ENCODE results near the gene GRIN1.
A peak's percentile ranks its signal among the peaks of the same experiment; 100 is the strongest.
"Not testable (repeated sequence)": the region's sequence is repeated elsewhere in the genome, so short reads cannot be mapped to it uniquely, and the experiment has no call there.

GRIN1 gene

DNA sequence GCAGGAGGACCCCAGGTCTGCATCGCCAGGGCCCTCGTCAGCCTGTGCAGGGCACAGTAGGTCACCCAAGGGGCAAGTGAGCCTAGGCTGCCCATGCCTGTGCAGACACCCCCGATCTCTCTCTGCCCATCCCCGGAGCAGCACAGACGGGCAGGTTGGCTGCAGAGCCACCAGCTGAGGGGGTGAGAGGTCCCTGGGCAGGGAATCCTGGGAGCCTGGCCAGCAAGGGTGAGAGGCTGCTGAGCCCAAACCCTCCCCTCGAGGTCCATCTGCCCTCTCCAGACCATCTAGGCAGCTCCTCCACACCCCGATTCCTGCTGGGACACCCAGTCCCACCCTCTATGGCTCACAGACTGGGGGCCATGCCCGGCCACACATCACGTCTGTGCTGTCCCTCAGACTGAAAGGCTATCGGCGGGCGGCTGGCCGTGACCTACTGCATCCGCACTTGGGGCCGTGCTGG is 21.7 kb upstream of the GRIN1 start:
- no peak for DNase-seq (ENCODE audit: low read depth)
- no peak overlapping the region for H3K4me3 ChIP-seq (ENCODE audit: low read depth, low read length)

DNA sequence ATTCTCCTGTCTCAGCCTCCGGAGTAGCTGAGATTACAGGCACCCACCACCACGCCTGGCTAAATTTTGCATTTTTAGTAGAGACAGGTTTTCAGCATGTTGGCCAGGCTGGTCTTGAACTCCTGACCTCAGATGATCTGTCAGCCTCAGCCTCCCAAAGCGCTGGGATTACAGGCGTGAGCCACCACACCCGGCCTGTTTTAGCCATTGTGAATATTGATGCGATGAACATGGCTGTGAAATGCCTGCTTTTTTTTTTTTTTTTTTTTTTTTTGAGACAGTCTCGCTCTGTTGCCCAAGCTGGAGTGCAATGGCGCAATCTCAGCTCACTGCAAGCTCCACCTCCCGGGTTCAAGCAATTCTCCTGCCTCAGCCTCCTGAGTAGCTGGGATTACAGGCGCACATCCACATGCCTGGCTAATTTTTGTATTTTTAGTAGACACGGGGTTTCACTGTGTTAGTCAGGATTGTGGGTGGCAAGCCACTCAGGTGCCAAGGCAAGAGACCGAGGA is 20.8 kb upstream of the GRIN1 start:
- DNase-seq (ENCODE audit: low read depth); H3K4me3 ChIP-seq (ENCODE audit: low read depth, low read length): not testable (repeated sequence)

More for the DNA sequence above, 21.7 kb upstream of the GRIN1 start:
- TF ChIP-seq, protein P1, sequence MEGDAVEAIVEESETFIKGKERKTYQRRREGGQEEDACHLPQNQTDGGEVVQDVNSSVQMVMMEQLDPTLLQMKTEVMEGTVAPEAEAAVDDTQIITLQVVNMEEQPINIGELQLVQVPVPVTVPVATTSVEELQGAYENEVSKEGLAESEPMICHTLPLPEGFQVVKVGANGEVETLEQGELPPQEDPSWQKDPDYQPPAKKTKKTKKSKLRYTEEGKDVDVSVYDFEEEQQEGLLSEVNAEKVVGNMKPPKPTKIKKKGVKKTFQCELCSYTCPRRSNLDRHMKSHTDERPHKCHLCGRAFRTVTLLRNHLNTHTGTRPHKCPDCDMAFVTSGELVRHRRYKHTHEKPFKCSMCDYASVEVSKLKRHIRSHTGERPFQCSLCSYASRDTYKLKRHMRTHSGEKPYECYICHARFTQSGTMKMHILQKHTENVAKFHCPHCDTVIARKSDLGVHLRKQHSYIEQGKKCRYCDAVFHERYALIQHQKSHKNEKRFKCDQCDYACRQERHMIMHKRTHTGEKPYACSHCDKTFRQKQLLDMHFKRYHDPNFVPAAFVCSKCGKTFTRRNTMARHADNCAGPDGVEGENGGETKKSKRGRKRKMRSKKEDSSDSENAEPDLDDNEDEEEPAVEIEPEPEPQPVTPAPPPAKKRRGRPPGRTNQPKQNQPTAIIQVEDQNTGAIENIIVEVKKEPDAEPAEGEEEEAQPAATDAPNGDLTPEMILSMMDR (IDR thresholded peaks at IDR 0.05; ENCODE audit: control insufficient read depth, extremely low read depth, insufficient read depth): no peak

DNA sequence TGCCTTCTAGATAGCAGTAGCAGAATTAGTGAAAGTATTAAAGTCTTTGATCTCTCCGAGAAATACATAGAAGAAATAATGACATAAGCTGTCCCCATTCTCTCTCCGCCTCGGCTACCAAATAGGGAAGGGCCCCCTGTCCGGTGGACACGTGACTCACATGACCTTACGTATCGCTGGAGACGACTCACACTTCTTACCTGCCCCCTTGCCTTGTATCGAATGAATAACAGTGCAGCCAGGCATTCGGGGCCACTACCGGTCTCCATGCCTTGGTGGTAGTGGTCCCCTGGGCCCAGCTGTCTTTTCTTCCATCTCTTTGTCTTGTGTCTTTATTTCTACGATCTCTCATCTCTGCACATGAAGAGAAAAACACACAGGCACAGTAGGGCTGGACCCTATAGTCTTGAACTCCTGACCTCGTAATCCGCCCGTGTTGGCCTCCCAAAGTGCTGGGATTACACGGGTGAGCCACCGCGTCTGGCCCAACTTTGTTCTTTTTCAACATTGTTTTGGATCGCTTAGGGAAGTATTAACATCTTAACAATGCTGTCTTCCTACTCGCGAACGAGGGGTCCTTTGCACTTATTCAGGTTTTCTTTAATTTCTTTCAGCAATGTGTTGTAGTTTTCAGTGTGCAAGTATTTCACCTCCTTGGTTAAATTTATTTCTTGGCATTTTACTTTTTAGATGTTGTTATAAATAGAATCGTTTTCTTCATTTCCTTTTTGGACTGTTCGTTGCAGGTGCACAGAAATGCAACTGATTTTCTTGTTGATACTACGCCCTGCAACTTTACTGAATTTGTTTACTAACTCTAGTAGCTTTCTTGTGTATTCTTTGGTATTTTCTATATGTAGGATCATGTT is 16.8 kb upstream of the GRIN1 start:
- DNase-seq (ENCODE audit: low read depth); H3K4me3 ChIP-seq (ENCODE audit: low read depth, low read length): not testable (repeated sequence)

DNA sequence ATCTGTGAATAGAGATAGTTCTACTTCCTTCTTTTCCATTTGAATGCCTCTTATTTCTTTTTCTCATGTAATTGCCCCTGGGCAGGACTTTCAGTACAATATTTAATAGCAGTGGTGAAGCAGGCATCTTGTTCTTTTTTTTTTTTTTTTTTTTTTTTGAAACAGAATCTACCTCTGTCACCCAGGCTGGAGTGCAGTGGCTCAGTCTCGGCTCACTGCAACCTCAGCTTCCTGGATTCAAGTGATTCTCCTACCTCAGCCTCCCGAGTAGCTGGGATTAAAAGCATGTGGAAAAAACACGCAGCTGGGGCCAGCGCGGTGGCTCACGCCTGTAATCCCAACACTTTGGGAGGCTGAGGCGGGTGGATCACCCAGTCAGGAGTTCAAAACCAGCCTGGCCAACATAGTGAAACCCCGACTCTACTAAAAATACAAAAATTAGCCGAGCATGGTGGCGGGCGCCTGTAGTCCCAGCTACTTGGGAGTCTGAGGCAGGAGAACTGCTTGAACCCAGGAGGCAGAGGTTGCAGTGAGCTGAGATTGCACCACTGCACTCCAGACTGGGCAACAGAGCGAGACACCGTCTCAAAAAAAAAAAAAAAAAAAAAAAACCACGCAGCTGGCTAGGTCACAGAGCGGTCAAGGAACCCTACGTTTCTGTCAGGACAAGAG is 16.0 kb upstream of the GRIN1 start:
- DNase-seq (ENCODE audit: low read depth); H3K4me3 ChIP-seq (ENCODE audit: low read depth, low read length): not testable (repeated sequence)

DNA sequence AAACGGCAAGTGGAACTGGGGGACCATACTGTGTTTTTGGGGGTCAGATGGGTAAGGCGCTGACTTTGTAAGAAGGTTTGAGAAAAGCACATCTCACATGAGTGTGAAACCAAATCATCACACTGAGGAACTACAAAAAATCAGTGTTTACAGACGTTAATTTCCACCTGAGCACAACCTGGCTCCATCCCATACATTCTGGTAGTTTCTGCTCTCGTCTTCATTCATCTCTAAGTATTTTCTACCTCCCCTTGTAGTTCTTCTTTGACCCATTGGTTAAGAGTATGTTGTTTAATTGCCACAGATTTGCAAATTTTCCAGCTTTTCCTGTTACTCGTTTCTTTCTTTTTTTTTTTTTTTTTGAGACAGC is 15.5 kb upstream of the GRIN1 start:
- TF ChIP-seq, protein P1 (IDR thresholded peaks at IDR 0.05; ENCODE audit: control insufficient read depth, extremely low read depth, insufficient read depth): no peak
- H3K4me3 ChIP-seq (ENCODE audit: low read depth, low read length): no peak overlapping the region
- no peak for DNase-seq (ENCODE audit: low read depth)

DNA sequence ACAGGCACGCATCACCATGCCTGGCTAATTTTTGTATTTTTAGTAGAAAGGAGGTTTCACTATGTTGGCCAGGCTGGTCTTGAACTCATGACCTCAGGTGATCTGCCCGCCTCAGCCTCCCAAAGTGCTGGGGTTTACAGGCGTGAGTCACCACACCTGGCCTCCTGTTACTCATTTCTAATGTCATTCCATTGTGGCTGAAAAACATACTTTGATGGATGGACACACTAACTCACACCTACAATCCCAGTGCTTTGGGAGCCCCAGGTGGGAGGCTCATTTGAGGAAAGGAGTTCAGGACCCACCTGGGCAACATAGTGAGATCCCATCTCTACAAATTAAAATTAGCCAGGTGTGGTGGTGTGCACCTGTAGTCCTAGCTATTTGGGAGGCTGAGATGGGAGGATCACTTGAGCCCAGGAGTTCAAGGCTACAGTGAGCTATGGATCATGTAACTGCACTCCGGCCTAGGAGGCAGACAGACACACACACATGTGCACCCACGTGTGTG is 14.9 kb upstream of the GRIN1 start:
- H3K4me3 ChIP-seq (ENCODE audit: low read depth, low read length): not testable (repeated sequence)

DNA sequence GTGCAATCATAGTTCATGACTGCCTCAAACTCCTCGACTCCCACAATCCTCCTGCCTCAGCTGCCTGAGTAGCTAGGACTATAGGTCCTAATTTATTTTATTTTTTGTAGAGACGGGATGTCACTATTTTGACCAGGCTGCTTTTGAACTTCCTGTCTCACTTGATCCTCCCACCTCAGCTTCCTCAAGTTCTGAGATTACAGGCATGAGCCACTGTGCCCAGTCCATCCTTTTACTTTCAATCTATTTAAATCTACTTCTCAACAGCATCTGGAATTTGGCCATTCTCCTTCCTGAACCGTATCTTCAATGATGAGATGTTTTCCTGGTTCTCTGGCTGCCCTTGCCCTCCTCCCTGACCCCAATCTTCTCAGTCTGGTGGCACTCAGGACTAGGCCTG is 12.2 kb upstream of the GRIN1 start:
- H3K4me3 ChIP-seq (ENCODE audit: low read depth, low read length): peak overlapping the region; percentile 82
- TF ChIP-seq, protein P1 (IDR thresholded peaks at IDR 0.05; ENCODE audit: control insufficient read depth, extremely low read depth, insufficient read depth): no peak
- no peak for DNase-seq (ENCODE audit: low read depth)

More for the DNA sequence above, 14.9 kb upstream of the GRIN1 start:
- not testable (repeated sequence) for DNase-seq (ENCODE audit: low read depth)

DNA sequence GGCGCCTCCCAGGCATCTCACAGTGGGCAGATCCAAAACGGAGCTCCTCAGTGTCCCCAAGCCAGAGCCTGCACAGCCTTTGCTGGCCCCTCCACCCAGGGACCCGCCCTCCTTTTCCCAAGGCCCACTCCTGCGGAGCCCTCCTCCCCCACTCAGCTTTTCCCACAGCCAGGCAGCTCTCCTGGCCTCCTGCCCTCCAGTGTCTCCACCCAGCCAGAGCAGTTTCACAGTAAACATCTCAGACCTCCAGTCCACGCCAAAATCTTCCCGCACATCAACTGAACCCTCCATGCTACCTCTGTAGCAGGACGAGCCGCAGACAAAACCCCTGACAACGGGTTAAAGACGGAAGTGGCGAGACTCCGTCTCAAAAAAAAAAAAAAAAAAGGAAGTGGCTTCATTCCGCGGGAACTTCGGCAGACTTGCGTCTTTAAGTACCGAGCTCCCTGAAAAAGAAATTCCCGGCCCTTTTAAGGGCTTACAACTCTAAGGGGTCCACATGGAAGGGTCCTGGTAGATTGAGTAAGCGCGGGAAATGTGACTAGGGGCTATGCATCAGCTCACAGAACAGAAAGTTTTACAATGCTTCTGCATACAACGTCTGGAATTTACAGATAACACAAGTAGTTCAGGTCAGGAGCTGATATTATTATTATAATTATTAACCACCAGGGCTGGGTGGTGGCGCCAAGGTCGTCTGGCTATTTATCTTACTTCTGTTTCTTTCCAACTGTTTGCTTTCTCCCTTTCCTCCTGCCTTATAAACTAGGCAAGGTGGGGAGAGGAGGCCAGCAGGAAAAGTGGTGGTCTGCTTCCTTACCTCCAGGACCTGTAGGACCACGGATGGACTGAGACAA is 11.4 kb upstream of the GRIN1 start:
- TF ChIP-seq, protein P1 (IDR thresholded peaks at IDR 0.05; ENCODE audit: control insufficient read depth, extremely low read depth, insufficient read depth): no peak
- peak overlapping the region; percentile 82 for H3K4me3 ChIP-seq (ENCODE audit: low read depth, low read length)
- DNase-seq (ENCODE audit: low read depth): no peak
